PC-3 (cell line): ENCODE data around the gene CD248.

Experiments used
- CTCF ChIP-seq: fragments of 300-600 bp; sonication (generic); conservative IDR thresholded peaks from 2 replicates; pipeline ENCODE4 v1.5.1; 2017; ENCODE audit warnings: antibody characterized with exemption, low read depth, mild to moderate bottlenecking, low read length
- EZH2 ChIP-seq: fragments of 300-600 bp; sonication (generic); IDR thresholded peaks from one replicate; pipeline ENCODE4 v1.6.1; 2017; ENCODE audit warnings: antibody characterized with exemption, mild to moderate bottlenecking, low read length; ENCODE audit not compliant: unreplicated experiment
- EZH2phosphoT487 ChIP-seq: fragments of 300-600 bp; sonication (generic); IDR thresholded peaks from 2 replicates; pipeline ENCODE4 v1.6.1; 2018; ENCODE audit warnings: mild to moderate bottlenecking, antibody characterized with exemption, low read length, borderline replicate concordance

DNA sequence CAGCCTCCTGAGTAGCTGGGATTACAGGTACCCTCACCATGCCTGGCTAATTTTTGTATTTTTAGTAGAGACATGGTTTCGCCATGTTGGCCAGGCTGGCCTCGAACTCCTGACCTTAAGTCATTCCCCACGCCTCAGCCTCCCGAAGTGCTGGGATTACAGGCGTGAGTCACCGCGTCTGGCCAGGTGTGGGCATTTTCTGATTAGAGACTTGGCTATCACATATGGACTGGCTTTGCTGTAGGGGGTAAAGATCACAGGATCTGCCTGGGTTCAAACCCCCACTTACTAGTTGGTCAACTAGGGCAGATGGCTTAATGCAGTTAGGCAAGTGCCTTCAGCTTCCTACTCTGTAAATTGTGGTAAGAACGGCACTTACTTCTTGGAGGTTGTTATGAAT is 6.5 kb downstream of the CD248 start:
- TF ChIP-seq CTCF (no peak), EZH2phosphoT487 (no peak), EZH2 (no peak)
